NCI-H2227 treated with DMSO at 0.1 percent for 48 hours (cell line): ENCODE results near the gene COX7A2L.
"Not testable (repeated sequence)": the region's sequence is repeated elsewhere in the genome, so short reads cannot be mapped to it uniquely, and the experiment has no call there.

Experiments
- DNase-seq: peaks from one replicate; lab custom pipeline; 2025; lab: John Stamatoyannopoulos, UW

COX7A2L gene

GRCh38 chr2:42360890-42361727 lies at the start of gene COX7A2L:
TSS of gene COX7A2L (minus strand) at chr2:42361217. CDS start at chr2:42361161, 56 bp downstream.
- DNase-seq = peak; percentile 100

GRCh38 chr2:42408009-42408408 lies 47.0 kb upstream of the COX7A2L start:
- no peak for DNase-seq

GRCh38 chr2:42407476-42407875 lies 46.5 kb upstream of the COX7A2L start:
- DNase-seq = no peak

GRCh38 chr2:42404676-42405075 lies 43.7 kb upstream of the COX7A2L start:
- no peak for DNase-seq

GRCh38 chr2:42401773-42402172 lies 40.8 kb upstream of the COX7A2L start:
- DNase-seq = no peak

GRCh38 chr2:42398052-42398451 lies 37.0 kb upstream of the COX7A2L start:
- not testable (repeated sequence) for DNase-seq

GRCh38 chr2:42393320-42393719 lies 32.3 kb upstream of the COX7A2L start:
- not testable (repeated sequence) for DNase-seq

GRCh38 chr2:42392191-42392590 lies 31.2 kb upstream of the COX7A2L start:
- DNase-seq = no peak

- no peak for DNase-seq
Measured at GRCh38 chr2:42390401-42390969, 29.5 kb upstream of the COX7A2L start.

GRCh38 chr2:42386682-42387081 lies 25.7 kb upstream of the COX7A2L start:
- DNase-seq = no peak

GRCh38 chr2:42385225-42385624 lies 24.2 kb upstream of the COX7A2L start:
- no peak for DNase-seq

- no peak for DNase-seq
Measured at GRCh38 chr2:42383855-42384530, 23.0 kb upstream of the COX7A2L start.

GRCh38 chr2:42382144-42382543 lies 21.1 kb upstream of the COX7A2L start:
- DNase-seq = no peak

GRCh38 chr2:42380026-42380425 lies 19.0 kb upstream of the COX7A2L start:
- DNase-seq = not testable (repeated sequence)

GRCh38 chr2:42378415-42378814 lies 17.4 kb upstream of the COX7A2L start:
- DNase-seq = no peak

GRCh38 chr2:42376758-42377157 lies 15.7 kb upstream of the COX7A2L start:
- no peak for DNase-seq

- DNase-seq = no peak
Measured at GRCh38 chr2:42372474-42373200, 11.6 kb upstream of the COX7A2L start.

- no peak for DNase-seq
Measured at GRCh38 chr2:42371611-42372473, 10.8 kb upstream of the COX7A2L start.

GRCh38 chr2:42369532-42370229 lies 8.7 kb upstream of the COX7A2L start:
- no peak for DNase-seq

GRCh38 chr2:42368817-42369531 lies 8.0 kb upstream of the COX7A2L start:
- DNase-seq = no peak
